ENCODE measurements around the gene KCNQ2.

Gene KCNQ2

GRCh38 chr20:63402181-63402859 is 70.1 kb downstream of the KCNQ2 start:
- TF ChIP-seq EZH2phosphoT487 (IDR thresholded peaks at IDR 0.05; ENCODE audit: borderline replicate concordance, low read length) (no peak), CTCF (IDR thresholded peaks at IDR 0.05; ENCODE audit: low read depth, low read length, poor library complexity, severe bottlenecking) (no peak)
- no peaks in the 10 kb centered on the region for H3K27me3 ChIP-seq (ENCODE audit: control insufficient read depth, low read length)

DNA sequence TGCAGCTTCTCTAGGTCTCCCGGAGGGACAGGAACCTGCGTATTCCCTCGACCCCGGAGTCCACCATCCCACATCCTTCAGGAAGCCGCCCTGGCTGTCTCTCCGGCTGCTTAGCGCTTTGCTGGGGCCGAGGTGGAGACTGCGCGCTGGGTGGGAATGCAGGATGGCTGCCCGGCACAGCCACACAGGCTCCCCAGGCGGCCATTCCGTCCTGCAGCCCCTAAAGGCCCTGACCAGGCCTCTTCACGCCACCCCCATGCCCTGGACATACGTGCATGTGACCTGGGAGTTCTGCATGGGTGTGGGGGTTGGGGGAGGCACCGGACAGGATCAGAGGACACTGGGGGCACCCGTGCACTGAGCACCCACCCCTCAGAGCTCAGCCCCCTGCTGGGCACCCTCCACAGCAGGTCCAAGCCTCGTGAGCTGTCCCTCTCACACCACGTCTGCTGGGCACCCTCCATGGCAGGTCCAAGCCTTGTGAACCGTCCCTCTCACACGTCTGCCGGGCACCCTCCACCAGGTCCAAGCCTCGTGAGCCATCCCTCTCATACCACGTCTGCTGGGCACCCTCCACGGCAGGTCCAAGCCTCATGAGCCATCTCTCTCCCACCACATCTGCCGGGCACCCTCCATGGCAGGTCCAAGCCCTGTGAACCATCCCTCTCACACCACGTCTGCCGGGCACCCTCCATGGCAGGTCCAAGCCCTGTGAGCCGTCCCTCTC is 70.9 kb downstream of the KCNQ2 start:
- no peaks in the 10 kb centered on the region for H3K4me1 ChIP-seq (ENCODE audit: control insufficient read depth, low read length)
- no peaks in the 10 kb centered on the region for H3K9me2 ChIP-seq (replicated peaks; ENCODE audit: control insufficient read depth, low read length)
- H3K27ac ChIP-seq (ENCODE audit: low read depth, low read length) = no peak overlapping the region
- H3F3A ChIP-seq (ENCODE audit: control insufficient read depth, insufficient read depth) = no peaks in the 10 kb centered on the region
- no peaks in the 10 kb centered on the region for H3K36me3 ChIP-seq (ENCODE audit: control insufficient read depth, low read length)
- H3K9me3 ChIP-seq (ENCODE audit: control insufficient read depth, insufficient read depth, low read length) = no peaks in the 10 kb centered on the region
- H3K4me3 ChIP-seq (ENCODE audit: low read length) = no peak overlapping the region
- no peaks in the 10 kb centered on the region for H3K27me3 ChIP-seq (ENCODE audit: control insufficient read depth, low read length)
- H4K20me1 ChIP-seq (ENCODE audit: control insufficient read depth, insufficient read depth, low read depth, low read length) = no peaks in the 10 kb centered on the region
- H3K4me2 ChIP-seq (ENCODE audit: low read length) = no peak overlapping the region
- TF ChIP-seq CTCF (IDR thresholded peaks at IDR 0.05; ENCODE audit: low read depth, low read length, poor library complexity, severe bottlenecking) (no peak), EZH2phosphoT487 (IDR thresholded peaks at IDR 0.05; ENCODE audit: borderline replicate concordance, low read length) (no peak)
- no peaks in the 10 kb centered on the region for H3K79me2 ChIP-seq (ENCODE audit: control insufficient read depth, low read length)

More at GRCh38 chr20:63402181-63402859, 70.1 kb downstream of the KCNQ2 start:
- no peaks in the 10 kb centered on the region for H3K79me2 ChIP-seq (ENCODE audit: control insufficient read depth, low read length)
- H3K4me2 ChIP-seq (ENCODE audit: low read length) = no peak overlapping the region
- no peak overlapping the region for H3K27ac ChIP-seq (ENCODE audit: low read depth, low read length)
- no peaks in the 10 kb centered on the region for H3F3A ChIP-seq (ENCODE audit: control insufficient read depth, insufficient read depth)
- H3K36me3 ChIP-seq (ENCODE audit: control insufficient read depth, low read length) = no peaks in the 10 kb centered on the region
- no peaks in the 10 kb centered on the region for H3K9me3 ChIP-seq (ENCODE audit: control insufficient read depth, insufficient read depth, low read length)
- no peak overlapping the region for H3K4me3 ChIP-seq (ENCODE audit: low read length)
- H3K9me2 ChIP-seq (replicated peaks; ENCODE audit: control insufficient read depth, low read length) = no peaks in the 10 kb centered on the region
- H4K20me1 ChIP-seq (ENCODE audit: control insufficient read depth, insufficient read depth, low read depth, low read length) = no peaks in the 10 kb centered on the region
- H3K4me1 ChIP-seq (ENCODE audit: control insufficient read depth, low read length) = no peaks in the 10 kb centered on the region

DNA sequence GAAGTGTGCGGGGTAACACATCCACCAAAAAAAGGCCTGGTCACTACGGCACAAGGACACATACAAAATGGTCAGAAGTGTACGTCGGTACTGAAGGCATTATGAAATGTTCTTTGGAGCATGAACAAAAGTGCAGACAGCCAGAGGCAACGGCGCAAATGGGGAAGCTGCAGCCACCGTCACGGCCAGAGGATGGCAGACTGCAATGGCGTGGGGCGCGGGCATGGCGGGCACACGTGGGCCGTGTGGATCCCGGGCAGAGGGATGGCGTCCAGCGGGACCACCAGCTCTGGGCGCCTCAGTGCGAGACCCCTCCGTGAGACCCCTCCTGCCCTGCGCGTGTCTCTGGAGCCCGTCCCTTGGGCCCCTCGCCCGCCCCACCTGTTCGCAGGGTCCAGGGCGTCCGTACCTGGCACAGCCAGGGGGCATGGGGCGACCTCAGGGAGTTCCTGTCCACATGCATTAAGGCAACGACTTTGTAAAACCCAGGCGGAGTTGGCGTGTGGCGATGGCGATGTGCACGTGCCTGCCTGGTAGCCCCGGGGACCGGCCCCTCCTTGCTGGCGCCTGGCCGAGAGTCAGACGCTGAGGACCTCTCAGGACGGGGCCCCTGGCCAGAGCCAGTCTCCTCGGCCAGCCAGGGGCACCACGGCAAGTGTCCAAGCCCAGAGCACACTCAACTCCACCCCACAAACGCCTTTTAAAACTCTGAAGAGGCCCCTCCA is 71.8 kb downstream of the KCNQ2 start:
- H3K4me3 ChIP-seq (ENCODE audit: low read length) = no peak overlapping the region
- H3F3A ChIP-seq (ENCODE audit: control insufficient read depth, insufficient read depth) = no peaks in the 10 kb centered on the region
- H3K27ac ChIP-seq (ENCODE audit: low read depth, low read length) = no peak overlapping the region
- H3K27me3 ChIP-seq (ENCODE audit: control insufficient read depth, low read length) = no peaks in the 10 kb centered on the region
- H3K4me2 ChIP-seq (ENCODE audit: low read length) = no peak overlapping the region
- H3K79me2 ChIP-seq (ENCODE audit: control insufficient read depth, low read length) = no peaks in the 10 kb centered on the region
- no peaks in the 10 kb centered on the region for H3K36me3 ChIP-seq (ENCODE audit: control insufficient read depth, low read length)
- H3K4me1 ChIP-seq (ENCODE audit: control insufficient read depth, low read length) = no peaks in the 10 kb centered on the region
- no peaks in the 10 kb centered on the region for H3K9me3 ChIP-seq (ENCODE audit: control insufficient read depth, insufficient read depth, low read length)
- H3K9me2 ChIP-seq (replicated peaks; ENCODE audit: control insufficient read depth, low read length) = no peaks in the 10 kb centered on the region
- no peaks in the 10 kb centered on the region for H4K20me1 ChIP-seq (ENCODE audit: control insufficient read depth, insufficient read depth, low read depth, low read length)
- TF ChIP-seq CTCF (IDR thresholded peaks at IDR 0.05; ENCODE audit: low read depth, low read length, poor library complexity, severe bottlenecking) (no peak), EZH2phosphoT487 (IDR thresholded peaks at IDR 0.05; ENCODE audit: borderline replicate concordance, low read length) (no peak)
